Prostate gland (tissue), 2 donors: Measurements from ENCODE around the gene GMCL1. TPM values are rescaled to one million over a fixed set of nuclear protein-coding genes. Genes with fewer than 3 reads are reported as not detected.

Experiments
- DNase-seq: peaks from one replicate; pipeline ENCODE4 v3.0.0-alpha.2; 2019; ENCODE audit warnings: low spot score
- H3K27ac ChIP-seq, 2 donors: fragments of 200-600 bp; sonication (generic); 2 replicates each; pipeline ENCODE4 v1.5.1; 2017 to 2019
- H3K27me3 ChIP-seq: fragments of 200-600 bp; sonication (generic); replicated peaks from 2 replicates; pipeline ENCODE4 v1.5.1; 2019; ENCODE audit not compliant: insufficient read depth
- H3K36me3 ChIP-seq, 2 donors: fragments of 200-600 bp; sonication (generic); 1 replicate in 1 of 2; 2 replicates in 1 of 2; pipeline versions ENCODE4 v1.5.1 to v1.8.1; 2017 to 2019
- H3K4me1 ChIP-seq: fragments of 200-600 bp; sonication (generic); replicated peaks from 2 replicates; pipeline ENCODE4 v1.5.1; 2019
- H3K4me3 ChIP-seq, 2 donors: fragments of 200-600 bp; sonication (generic); 2 replicates each; pipeline ENCODE4 v1.5.1; 2017 to 2019
- H3K9me3 ChIP-seq: fragments of 200-600 bp; sonication (generic); 2 replicates; pipeline ENCODE4 v1.5.1; 2017
- CTCF ChIP-seq, 4 experiments: fragments of 200-600 bp in 2 of 4; fragments of 450-650 bp in 2 of 4; sonication (generic) in 2 of 4; IDR thresholded peaks; 1 replicate in 3 of 4; 2 replicates in 1 of 4; pipeline ENCODE4 v1.5.1; 2016 to 2019; ENCODE audit warnings: antibody characterized with exemption in 4 of 4, mild to moderate bottlenecking in 2 of 4, moderate library complexity in 2 of 4
- POLR2A ChIP-seq: fragments of 450-650 bp; IDR thresholded peaks from one replicate; pipeline ENCODE4 v1.6.1; 2016; ENCODE audit warnings: antibody characterized with exemption, mild to moderate bottlenecking
- POLR2AphosphoS5 ChIP-seq: sonication (generic); formaldehyde crosslinking; IDR thresholded peaks from one replicate; pipeline ENCODE4 v1.6.1; 2017; ENCODE audit warnings: antibody characterized with exemption
- WGBS: methylation state at CpG from one replicate; pipeline ENCODE4 v1.1.5; 2018; 5-methylcytosine and 5-hydroxymethylcytosine counted together
- intact Hi-C: fragments of 100-400 bp; cut with DNase I; formaldehyde crosslinking; loops from one replicate; pipeline ENCODE4 v1.14.2; 2022
- total RNA-seq, 2 donors: library from RNA; depleted of rRNA; stranded (reverse); fragments of >200 nt; gene quantifications; one replicate each; pipeline ENCODE4 v1.1.0, GENCODE V29; 2016

Gene GMCL1
- total RNA-seq, 2 donors from 2014 or later = 16.4 to 23.6 TPM

- 77% methylated on average over 9 of the region's 9 CpGs for WGBS
- Histone ChIP-seq H3K4me3 (no peak overlapping the region), H3K36me3 (peaks cover 0 to 8% of the 10 kb centered on the region in 2 donors), H3K27me3 (no peaks in the 10 kb centered on the region), H3K4me1 (no peaks in the 10 kb centered on the region), H3K9me3 (no peaks in the 10 kb centered on the region), H3K27ac (no peak overlapping the region)
- no peak for TF ChIP-seq POLR2AphosphoS5
- no peak for TF ChIP-seq CTCF (IDR thresholded peaks at IDR 0.05)
- TF ChIP-seq POLR2A = no peak
- no peak for DNase-seq
- intact Hi-C loops = no loop called here
Measured at GRCh38 chr2:69846182-69847067, 17.0 kb downstream of the GMCL1 start.

- Histone ChIP-seq H3K36me3 (peaks cover 0 to 8% of the 10 kb centered on the region in 2 donors), H3K9me3 (no peaks in the 10 kb centered on the region), H3K4me1 (no peaks in the 10 kb centered on the region), H3K4me3 (no peak overlapping the region), H3K27ac (no peak overlapping the region), H3K27me3 (no peaks in the 10 kb centered on the region)
- whole genome bisulfite sequencing = 95% methylated on average over 5 of the region's 5 CpGs
- intact Hi-C loops = no loop called here
- no peak for DNase-seq
- TF ChIP-seq POLR2AphosphoS5 = no peak
- TF ChIP-seq POLR2A = no peak
- TF ChIP-seq CTCF (IDR thresholded peaks at IDR 0.05) = no peak
Measured at GRCh38 chr2:69847068-69847828, 17.8 kb downstream of the GMCL1 start.

- intact Hi-C loops = no loop called here
- no peak for DNase-seq
Measured at GRCh38 chr2:69848186-69848790, 18.8 kb downstream of the GMCL1 start.

GRCh38 chr2:69858261-69858660 lies 28.8 kb downstream of the GMCL1 start:
- Histone ChIP-seq H3K4me3 (no peak overlapping the region), H3K27ac (no peak overlapping the region), H3K4me1 (no peaks in the 10 kb centered on the region), H3K36me3 (no peaks in the 10 kb centered on the region), H3K27me3 (no peaks in the 10 kb centered on the region), H3K9me3 (no peaks in the 10 kb centered on the region)
- DNase-seq = no peak
- WGBS = 95% methylated on average over 2 of the region's 2 CpGs
- TF ChIP-seq CTCF (IDR thresholded peaks at IDR 0.05) (no peak), POLR2A (no peak), POLR2AphosphoS5 (no peak)
- intact Hi-C loops = no loop called here

More at GRCh38 chr2:69848186-69848790, 18.8 kb downstream of the GMCL1 start:
- H3K36me3 ChIP-seq = peaks cover 0 to 8% of the 10 kb centered on the region in 2 donors
- H3K4me1 ChIP-seq = no peaks in the 10 kb centered on the region
- H3K27me3 ChIP-seq = no peaks in the 10 kb centered on the region
- H3K4me3 ChIP-seq = no peak overlapping the region
- 89% methylated on average over 7 of the region's 7 CpGs for WGBS
- H3K9me3 ChIP-seq = no peaks in the 10 kb centered on the region
- H3K27ac ChIP-seq = no peak overlapping the region
- TF ChIP-seq POLR2A (no peak), CTCF (IDR thresholded peaks at IDR 0.05) (no peak), POLR2AphosphoS5 (no peak)
